Smooth muscle cell (in vitro differentiated cells): ENCODE results near the gene PREX1. TPM values are rescaled to one million over a fixed set of nuclear protein-coding genes. Genes with fewer than 3 reads are reported as not detected.

Experiments used
- DNase-seq: peaks from one replicate; lab custom pipeline; 2025; ENCODE audit not compliant: unreplicated experiment; lab: John Stamatoyannopoulos, UW
- H2AFZ ChIP-seq: fragments of 200-600 bp; sonication (generic); 2 replicates; pipeline ENCODE4 v1.6.0; 2016; ENCODE audit warnings: antibody characterized with exemption, low read depth, mild to moderate bottlenecking
- H3F3A ChIP-seq: fragments of 200-600 bp; sonication (generic); 2 replicates; pipeline ENCODE4 v1.6.0; 2017; ENCODE audit warnings: antibody characterized with exemption, low read depth
- H3K27ac ChIP-seq: fragments of 200-600 bp; sonication (generic); 2 replicates; pipeline ENCODE4 v1.5.1; 2016; ENCODE audit warnings: low read depth, mild to moderate bottlenecking
- H3K27me3 ChIP-seq: fragments of 200-600 bp; sonication (generic); 2 replicates; pipeline ENCODE4 v1.6.1; 2016; ENCODE audit warnings: low read depth, mild to moderate bottlenecking
- H3K36me3 ChIP-seq: fragments of 200-600 bp; sonication (generic); 2 replicates; pipeline ENCODE4 v1.5.1; 2016; ENCODE audit warnings: low read depth
- H3K4me1 ChIP-seq: fragments of 200-600 bp; sonication (generic); 2 replicates; pipeline ENCODE4 v1.5.1; 2016; ENCODE audit warnings: low read depth
- H3K4me2 ChIP-seq: fragments of 200-600 bp; sonication (generic); 2 replicates; pipeline ENCODE4 v1.6.0; 2016; ENCODE audit warnings: mild to moderate bottlenecking
- H3K4me3 ChIP-seq: fragments of 200-600 bp; sonication (generic); 2 replicates; pipeline ENCODE4 v1.5.1; 2016; ENCODE audit warnings: mild to moderate bottlenecking
- H3K79me2 ChIP-seq: fragments of 200-600 bp; sonication (generic); 2 replicates; pipeline ENCODE4 v1.6.0; 2016; ENCODE audit warnings: low read depth, mild to moderate bottlenecking
- H3K9ac ChIP-seq: fragments of 200-600 bp; sonication (generic); 2 replicates; pipeline ENCODE4 v1.6.0; 2016; ENCODE audit warnings: low read depth
- H3K9me3 ChIP-seq: fragments of 200-600 bp; sonication (generic); replicated peaks from 2 replicates; pipeline ENCODE4 v1.5.1; 2016; ENCODE audit warnings: low read depth
- H4K20me1 ChIP-seq: fragments of 200-600 bp; sonication (generic); 2 replicates; pipeline ENCODE4 v1.6.0; 2016; ENCODE audit warnings: low read depth
- CTCF ChIP-seq: fragments of 200-600 bp; sonication (generic); IDR thresholded peaks from 2 replicates; pipeline ENCODE4 v1.5.1; 2017; ENCODE audit warnings: borderline replicate concordance, mild to moderate bottlenecking, antibody characterized with exemption; ENCODE audit not compliant: insufficient read depth, poor library complexity, severe bottlenecking
- WGBS: methylation state at CpG from one replicate; pipeline ENCODE4 v1.1.7; 2016; ENCODE audit warnings: low lambda C conversion rate; 5-methylcytosine and 5-hydroxymethylcytosine counted together
- polyA plus RNA-seq: library from polyadenylated mRNA; unstranded; fragments of >200 nt; fragmentation: Nextera tagmentation; extraction: Ambion mirVana; gene quantifications from 2 replicates; pipeline ENCODE4 v1.2.1, GENCODE V29; 2016
- total RNA-seq: library from RNA; depleted of rRNA; stranded (reverse); fragments of >200 nt; gene quantifications from 2 replicates; pipeline ENCODE4 v1.2.3, GENCODE V29; 2014

PREX1 gene
- total and polyA plus RNA-seq, 2 experiments from 2014 or later = 0.04 to 0.30 TPM

DNA sequence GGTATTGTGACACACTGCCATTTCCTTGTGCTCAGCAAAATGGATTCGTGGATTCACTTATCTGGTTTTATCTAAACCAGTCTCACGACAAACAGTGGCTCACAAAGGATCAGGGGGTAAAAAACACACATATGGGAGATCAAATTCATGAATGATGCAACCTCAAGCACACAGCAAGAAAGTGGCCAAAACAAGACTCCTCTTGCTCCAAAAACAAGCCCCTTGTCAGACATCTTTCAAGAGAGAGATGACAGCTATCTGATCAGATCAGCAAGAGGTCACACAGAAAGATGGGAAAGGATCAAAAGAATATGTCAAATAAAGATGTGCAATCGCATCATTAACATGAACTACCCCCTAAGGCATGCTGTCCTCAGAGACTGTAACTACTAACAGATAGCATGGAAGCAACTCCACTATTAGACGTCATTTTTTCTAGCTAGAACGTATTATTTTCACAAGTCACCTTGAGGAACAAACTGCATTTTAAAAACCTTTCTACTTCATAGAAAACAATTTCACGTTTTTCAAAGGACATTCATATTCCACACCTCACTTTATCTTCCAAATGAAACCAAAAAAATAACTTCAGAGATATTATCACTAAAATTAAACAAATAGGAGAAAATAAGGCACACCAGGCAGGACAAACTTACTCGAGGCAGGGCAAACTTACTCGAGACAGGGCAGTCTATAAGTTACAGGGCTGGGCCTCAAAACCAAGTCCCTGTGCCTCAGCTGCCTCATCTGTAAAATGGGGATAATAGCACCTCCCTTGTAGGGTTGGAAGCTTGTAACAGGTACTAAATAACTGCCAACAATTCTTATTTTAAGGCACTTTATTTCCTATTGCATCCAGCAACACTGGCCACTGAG is 122.3 kb downstream of the PREX1 start:
- Histone ChIP-seq H3K27ac (no peak overlapping the region), H3K27me3 (no peaks in the 10 kb centered on the region), H3K9me3 (no peaks in the 10 kb centered on the region), H3K79me2 (no peaks in the 10 kb centered on the region), H3K9ac (no peak overlapping the region), H3K4me3 (no peak overlapping the region), H2AFZ (no peak overlapping the region), H4K20me1 (no peaks in the 10 kb centered on the region), H3K36me3 (no peaks in the 10 kb centered on the region), H3K4me1 (no peaks in the 10 kb centered on the region), H3K4me2 (no peak overlapping the region), H3F3A (no peaks in the 10 kb centered on the region)
- no peak for DNase-seq
- TF ChIP-seq CTCF = no peak
- WGBS = 65% methylated on average over 8 of the region's 8 CpGs

- no peak overlapping the region for H3K9ac ChIP-seq
- WGBS = 88% methylated on average over 10 of the region's 10 CpGs
- H3K9me3 ChIP-seq = no peaks in the 10 kb centered on the region
- H3K4me2 ChIP-seq = no peak overlapping the region
- TF ChIP-seq CTCF = no peak
- no peaks in the 10 kb centered on the region for H3K4me1 ChIP-seq
- H2AFZ ChIP-seq = no peak overlapping the region
- no peaks in the 10 kb centered on the region for H4K20me1 ChIP-seq
- H3K79me2 ChIP-seq = no peaks in the 10 kb centered on the region
- no peak overlapping the region for H3K4me3 ChIP-seq
- H3K27me3 ChIP-seq = no peaks in the 10 kb centered on the region
- H3K36me3 ChIP-seq = no peaks in the 10 kb centered on the region
- H3K27ac ChIP-seq = no peak overlapping the region
- H3F3A ChIP-seq = no peaks in the 10 kb centered on the region
- DNase-seq = no peak
These were observed 123.0 kb downstream of the PREX1 start for GRCh38 chr20:48704761-48705160.

- no peaks in the 10 kb centered on the region for H3F3A ChIP-seq
- H3K27me3 ChIP-seq = no peaks in the 10 kb centered on the region
- no peaks in the 10 kb centered on the region for H3K4me1 ChIP-seq
- H3K36me3 ChIP-seq = no peaks in the 10 kb centered on the region
- no peak overlapping the region for H3K4me2 ChIP-seq
- H3K9ac ChIP-seq = no peak overlapping the region
- H3K27ac ChIP-seq = no peak overlapping the region
- no peak for DNase-seq
- WGBS = 94% methylated on average over 15 of the region's 15 CpGs
- no peaks in the 10 kb centered on the region for H4K20me1 ChIP-seq
- no peaks in the 10 kb centered on the region for H3K9me3 ChIP-seq
- no peak overlapping the region for H2AFZ ChIP-seq
- no peak overlapping the region for H3K4me3 ChIP-seq
- no peak for TF ChIP-seq CTCF
- H3K79me2 ChIP-seq = no peaks in the 10 kb centered on the region
These were observed 124.1 kb downstream of the PREX1 start for GRCh38 chr20:48703511-48704219.
